HepG2 (cell line): ENCODE data around the gene ACSM6.

Experiments
- EP300 ChIP-seq, 3 experiments: sonication (generic) in 1 of 3; formaldehyde crosslinking in 1 of 3; IDR thresholded peaks; 2 replicates each; pipeline versions ENCODE4 v1.5.1 to v1.6.1; 2011 to 2020; ENCODE audit warnings: low read depth in 2 of 3, low read length in 2 of 3, borderline replicate concordance in 1 of 3, improper control_type of control experiment in 1 of 3, mild to moderate bottlenecking in 1 of 3, missing genetic modification reagents in 1 of 3, moderate library complexity in 1 of 3
- MXI1 ChIP-seq: IDR thresholded peaks from 3 replicates; pipeline ENCODE4 v1.6.1; 2012; ENCODE audit warnings: low read depth, low read length, inconsistent platforms, borderline replicate concordance
- POLR2A ChIP-seq, 2 experiments: IDR thresholded peaks; 2 replicates each; pipeline ENCODE4 v1.6.1; 2011; ENCODE audit warnings: low read depth in 2 of 2, low read length in 2 of 2, mild to moderate bottlenecking in 1 of 2, moderate library complexity in 1 of 2; ENCODE audit not compliant: insufficient read depth in 1 of 2
- RXRA ChIP-seq: sonication (generic); formaldehyde crosslinking; IDR thresholded peaks from 2 replicates; pipeline ENCODE4 v1.5.1; 2020; ENCODE audit warnings: missing genetic modification reagents
- SMARCE1 ChIP-seq: fragments of 450-650 bp; IDR thresholded peaks from 2 replicates; pipeline ENCODE4 v1.6.1; 2017; ENCODE audit warnings: borderline replicate concordance
- TF ChIP-seq, protein P1 (sequence below): sonication (generic); formaldehyde crosslinking; IDR thresholded peaks from 2 replicates; pipeline ENCODE4 v1.5.0; 2020; ENCODE audit warnings: mild to moderate bottlenecking, missing genetic modification reagents, moderate library complexity

DNA sequence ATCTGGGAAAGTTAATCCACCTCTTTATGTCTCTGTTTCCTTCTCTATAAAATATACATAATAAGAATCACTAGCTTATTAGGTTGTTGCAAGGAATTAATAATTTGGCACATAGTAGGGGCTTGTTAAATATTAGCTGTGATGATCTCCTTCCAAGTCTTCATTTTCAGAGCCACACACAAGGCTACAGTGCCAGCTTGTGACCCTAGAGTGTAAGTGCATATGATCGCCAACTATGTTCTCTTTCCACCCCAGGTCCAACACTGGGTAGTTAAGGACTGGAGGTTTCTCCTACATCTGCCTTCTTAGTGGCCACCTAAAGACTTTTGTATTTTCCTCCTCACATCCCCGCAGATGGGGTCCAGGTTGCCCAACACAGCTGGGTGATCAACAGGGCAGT, 17.9 kb upstream of the ACSM6 start:
- TF ChIP-seq MXI1 (no peak), SMARCE1 (no peak), RXRA (CRISPR knock-in tag) (no peak), POLR2A (IDR thresholded peaks at IDR 0.05; ENCODE audit: insufficient read depth in 1 of 2, low read depth in 2 of 2, low read length in 2 of 2) (no peak), EP300 (IDR thresholded peaks at IDR 0.05; ENCODE audit: low read depth in 2 of 2, low read length in 2 of 2) (no peak), EP300 (CRISPR knock-in tag; IDR thresholded peaks at IDR 0.05; ENCODE audit: borderline replicate concordance) (no peak)
- TF ChIP-seq, protein P1, sequence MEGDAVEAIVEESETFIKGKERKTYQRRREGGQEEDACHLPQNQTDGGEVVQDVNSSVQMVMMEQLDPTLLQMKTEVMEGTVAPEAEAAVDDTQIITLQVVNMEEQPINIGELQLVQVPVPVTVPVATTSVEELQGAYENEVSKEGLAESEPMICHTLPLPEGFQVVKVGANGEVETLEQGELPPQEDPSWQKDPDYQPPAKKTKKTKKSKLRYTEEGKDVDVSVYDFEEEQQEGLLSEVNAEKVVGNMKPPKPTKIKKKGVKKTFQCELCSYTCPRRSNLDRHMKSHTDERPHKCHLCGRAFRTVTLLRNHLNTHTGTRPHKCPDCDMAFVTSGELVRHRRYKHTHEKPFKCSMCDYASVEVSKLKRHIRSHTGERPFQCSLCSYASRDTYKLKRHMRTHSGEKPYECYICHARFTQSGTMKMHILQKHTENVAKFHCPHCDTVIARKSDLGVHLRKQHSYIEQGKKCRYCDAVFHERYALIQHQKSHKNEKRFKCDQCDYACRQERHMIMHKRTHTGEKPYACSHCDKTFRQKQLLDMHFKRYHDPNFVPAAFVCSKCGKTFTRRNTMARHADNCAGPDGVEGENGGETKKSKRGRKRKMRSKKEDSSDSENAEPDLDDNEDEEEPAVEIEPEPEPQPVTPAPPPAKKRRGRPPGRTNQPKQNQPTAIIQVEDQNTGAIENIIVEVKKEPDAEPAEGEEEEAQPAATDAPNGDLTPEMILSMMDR = no peak
